HuH-7.5 (cell line): Measurements from ENCODE around the gene OPA3.

Experiments
- DNase-seq: peaks from one replicate; pipeline ENCODE4 v3.0.0; 2011; ENCODE audit warnings: low spot score

Gene OPA3

DNA sequence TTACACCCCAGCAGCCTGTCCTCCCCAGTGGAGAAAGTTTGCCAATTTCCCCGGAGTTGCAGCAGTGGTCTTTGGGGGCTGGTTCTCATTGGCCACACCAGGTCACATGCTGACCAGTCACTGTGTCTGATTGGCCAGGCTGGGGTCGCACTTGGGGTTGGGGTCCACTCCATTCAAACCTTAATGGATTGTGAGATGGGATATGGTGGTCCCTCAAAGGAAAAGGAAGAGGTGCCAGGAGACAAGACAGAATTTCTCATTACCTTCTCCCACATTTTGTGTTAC is 82.9 kb downstream of the OPA3 start:
- no peak for DNase-seq

- no peak for DNase-seq
These were observed 83.5 kb downstream of the OPA3 start for GRCh38 chr19:45500918-45501729.

- peak; percentile 52 for DNase-seq
These were observed 85.1 kb downstream of the OPA3 start for GRCh38 chr19:45499196-45500180.

- no peak for DNase-seq
These were observed 86.0 kb downstream of the OPA3 start, which contains the start of gene PPM1N for GRCh38 chr19:45498411-45499195. Gene PPM1N (plus strand): TSS chr19:45498443. CDS start chr19:45498473, 30 bp downstream.

DNA sequence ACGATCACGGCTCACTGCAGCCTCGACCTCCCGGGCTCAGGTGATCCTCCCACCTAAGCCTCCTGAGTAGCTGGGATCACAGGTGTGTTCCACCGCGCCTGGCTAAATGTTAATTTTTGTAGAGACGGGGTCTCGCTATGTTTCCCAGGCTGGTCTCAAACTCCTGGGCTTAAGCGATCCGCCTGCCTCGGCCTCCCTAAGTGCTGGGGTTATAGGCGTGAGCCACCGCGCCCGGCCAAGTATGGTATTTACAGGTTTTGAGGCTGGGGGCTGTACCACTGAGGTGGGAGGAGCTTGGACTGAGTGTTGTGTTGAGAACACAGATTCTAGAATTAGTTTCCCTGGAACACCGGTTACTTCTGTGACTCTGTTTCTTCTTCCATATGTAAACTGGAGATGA is 86.8 kb downstream of the OPA3 start:
- DNase-seq: no peak

GRCh38 chr19:45496349-45496953 is 88.2 kb downstream of the OPA3 start:
- peak; percentile 80 for DNase-seq

GRCh38 chr19:45495178-45495577 is 89.4 kb downstream of the OPA3 start:
- DNase-seq: no peak

GRCh38 chr19:45494261-45494916 is 90.2 kb downstream of the OPA3 start:
- no peak for DNase-seq

- DNase-seq: no peak
These were observed 91.8 kb downstream of the OPA3 start for GRCh38 chr19:45492627-45493470.

GRCh38 chr19:45492137-45492626 is 92.4 kb downstream of the OPA3 start:
- DNase-seq: no peak

GRCh38 chr19:45489216-45489855 is 95.3 kb downstream of the OPA3 start:
- no peak for DNase-seq

DNA sequence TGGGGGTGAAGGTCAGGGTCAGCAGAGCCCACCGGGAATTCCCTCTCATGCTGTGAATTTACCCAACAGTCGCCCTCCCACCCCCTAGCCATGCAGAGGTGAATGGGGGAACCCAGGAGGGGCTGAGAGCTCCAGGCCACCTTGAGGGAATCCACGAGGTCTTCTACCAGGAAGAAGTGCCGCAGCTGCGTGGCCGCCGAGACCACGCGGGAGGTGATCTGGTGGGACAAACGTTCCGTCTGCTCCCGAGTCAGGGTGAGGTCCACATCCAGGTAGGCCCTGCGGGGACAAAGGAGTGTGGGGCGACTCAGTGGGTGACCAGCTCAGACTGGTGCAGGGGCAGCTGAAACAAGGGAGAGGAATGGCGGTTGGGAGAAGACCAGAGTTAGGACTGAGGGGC is 95.9 kb downstream of the OPA3 start:
- no peak for DNase-seq

DNA sequence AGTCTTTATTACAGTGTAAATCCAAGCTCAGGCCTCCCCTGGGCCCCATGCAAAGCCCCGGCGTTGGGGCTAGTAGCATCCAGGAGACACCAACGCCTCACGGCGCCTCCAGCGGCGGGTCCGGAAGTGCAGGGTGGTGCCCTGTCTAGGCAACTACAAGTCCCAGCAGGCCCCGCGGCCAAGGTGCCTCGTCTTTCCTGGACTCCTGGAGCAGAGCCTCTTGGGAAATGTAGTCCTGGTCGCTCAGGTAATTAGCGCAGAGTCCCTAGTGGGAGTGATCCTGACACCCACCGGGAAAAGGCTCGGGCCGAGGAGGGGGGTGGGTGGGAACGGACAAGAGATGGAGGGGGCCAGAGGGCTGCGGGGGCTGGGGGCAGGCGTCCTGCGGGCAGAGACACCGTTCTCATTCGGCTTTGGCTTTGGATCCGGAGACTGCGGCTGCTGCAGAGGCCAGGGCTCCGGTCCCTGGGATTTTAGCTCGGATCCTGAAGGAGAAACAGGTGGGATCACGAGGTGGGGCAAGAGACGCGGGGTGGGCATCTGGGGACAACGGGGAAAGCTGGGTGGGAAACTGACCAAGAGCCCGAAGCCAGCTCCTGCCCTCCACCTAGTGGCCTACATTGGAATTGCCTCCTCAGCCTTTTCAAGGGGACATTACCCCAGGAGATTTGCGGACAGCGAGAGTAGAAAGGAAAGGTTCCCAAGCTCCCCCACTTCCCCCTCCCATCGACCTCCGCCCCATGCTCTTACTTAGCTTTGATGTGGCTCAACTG is 99.1 kb downstream of the OPA3 start:
- DNase-seq: peak; percentile 79

- DNase-seq: no peak
These were observed 100.2 kb downstream of the OPA3 start for GRCh38 chr19:45484273-45484945.

DNA sequence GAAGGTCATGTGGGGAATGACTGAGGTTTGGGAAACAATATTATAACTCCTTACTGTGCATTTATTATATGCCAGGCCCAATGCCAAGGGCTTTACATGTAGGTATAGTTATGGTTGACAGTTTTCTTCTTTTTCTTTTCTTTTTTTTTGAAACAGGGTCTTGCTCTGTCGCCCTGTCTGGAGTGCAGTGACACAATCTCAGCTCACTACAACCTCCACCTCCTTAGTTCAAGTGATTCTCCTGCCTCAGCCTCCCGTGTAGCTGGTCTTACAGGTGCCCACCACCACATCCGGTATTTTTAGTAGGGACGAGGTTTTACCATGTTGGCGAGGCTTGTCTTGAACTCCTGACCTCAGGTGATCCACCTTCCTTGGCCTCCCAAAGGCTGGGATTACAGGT is 101.6 kb downstream of the OPA3 start:
- DNase-seq: no peak

DNA sequence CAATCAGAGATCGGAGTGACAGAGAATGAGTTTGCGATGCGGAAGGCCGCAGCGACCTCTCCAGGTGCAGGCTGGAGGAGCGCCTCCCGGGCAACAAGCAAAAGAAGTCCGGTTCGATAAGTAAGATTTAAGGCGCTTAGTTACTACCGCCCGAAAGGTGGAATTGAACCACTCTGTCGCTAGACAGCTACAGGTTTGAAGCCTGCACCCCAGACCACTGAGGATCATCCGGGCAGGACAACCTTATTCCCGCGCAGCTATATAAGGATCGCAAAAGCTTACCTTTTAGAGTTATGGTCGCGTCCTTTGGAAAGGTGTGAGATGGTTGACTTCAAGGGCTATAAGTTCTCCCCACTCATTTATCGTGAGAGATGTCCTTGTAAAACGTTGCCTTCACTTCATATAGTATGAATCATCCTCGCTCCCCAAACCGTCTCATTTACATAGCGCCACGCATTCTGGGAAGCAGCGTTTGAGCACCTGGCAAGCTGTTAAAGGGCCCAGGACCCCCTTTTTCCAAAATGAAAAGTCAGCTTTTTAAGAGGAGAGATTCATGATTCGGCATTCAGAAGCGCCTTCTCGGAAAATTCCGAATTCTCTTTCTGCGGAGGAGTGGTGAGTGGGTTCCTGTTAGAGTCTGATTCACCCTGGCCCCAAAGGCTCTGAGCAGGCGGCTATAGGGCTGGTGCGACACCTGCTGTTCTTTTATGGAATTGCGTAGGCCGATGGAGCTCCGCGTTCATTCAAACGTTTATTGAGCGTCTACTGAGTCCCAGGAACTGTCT is 106.0 kb downstream of the OPA3 start:
- peak; percentile 74 for DNase-seq

- no peak for DNase-seq
These were observed 106.7 kb downstream of the OPA3 start for GRCh38 chr19:45477713-45478453.
